Esophagus squamous epithelium (tissue), 5 donors: ENCODE results near the gene FAM107B. TPM values are rescaled to one million over a fixed set of nuclear protein-coding genes. Genes with fewer than 3 reads are reported as not detected.

Source experiments
- DNase-seq: peaks from one replicate; lab custom pipeline; 2025; lab: John Stamatoyannopoulos, UW
- H3K27ac ChIP-seq, 4 donors: fragments of 200-600 bp; sonication (generic); one replicate each; pipeline ENCODE4 v1.5.1; 2016 to 2019; ENCODE audit warnings: mild to moderate bottlenecking in 1 of 4
- H3K27me3 ChIP-seq, 4 donors: fragments of 200-600 bp; sonication (generic); 1 replicate in 3 of 4; 2 replicates in 1 of 4; pipeline versions ENCODE4 v1.5.1 to v1.6.0; 2017 to 2021; ENCODE audit warnings: antibody characterized with exemption in 1 of 4
- H3K36me3 ChIP-seq, 3 donors: fragments of 200-600 bp; sonication (generic); one replicate each; pipeline ENCODE4 v1.5.1; 2016 to 2019
- H3K4me1 ChIP-seq, 3 donors: fragments of 200-600 bp; sonication (generic); one replicate each; pipeline ENCODE4 v1.5.1; 2017 to 2019
- H3K4me3 ChIP-seq, 4 donors: fragments of 200-600 bp; sonication (generic); 1 replicate in 3 of 4; 2 replicates in 1 of 4; pipeline ENCODE4 v1.5.1; 2016 to 2019; ENCODE audit warnings: mild to moderate bottlenecking in 2 of 4, moderate library complexity in 1 of 4
- H3K9me3 ChIP-seq, 3 donors: fragments of 200-600 bp; sonication (generic); one replicate each; pipeline ENCODE4 v1.5.1; 2016 to 2019
- POLR2A ChIP-seq, 4 donors: fragments of 450-650 bp; IDR thresholded peaks; one replicate each; pipeline ENCODE4 v1.6.1; 2017; ENCODE audit warnings: antibody characterized with exemption in 4 of 4, mild to moderate bottlenecking in 4 of 4, moderate library complexity in 3 of 4
- WGBS, 2 donors: methylation state at CpG; one replicate each; pipeline ENCODE4 v1.1.5; 2018; 5-methylcytosine and 5-hydroxymethylcytosine counted together
- intact Hi-C: fragments of 100-400 bp; cut with DNase I; formaldehyde crosslinking; loops from one replicate; pipeline ENCODE4 v1.15.0; 2022
- total RNA-seq, 4 donors: library from RNA; depleted of rRNA; stranded (reverse); fragments of >200 nt; gene quantifications; one replicate each; pipeline ENCODE4 v1.1.0, GENCODE V29; 2016
- TF ChIP-seq, protein P1 (sequence below), 6 experiments: fragments of 450-650 bp in 4 of 6; fragments of 200-600 bp in 2 of 6; sonication (generic) in 2 of 6; IDR thresholded peaks; one replicate each; pipeline ENCODE4 v1.5.1; 2016 to 2019; ENCODE audit warnings: antibody characterized with exemption in 6 of 6, mild to moderate bottlenecking in 4 of 6, moderate library complexity in 4 of 6
- donor health status: DM: yes; HTN: yes; CAD: no.

The FAM107B gene
- total RNA-seq, 4 donors from 2014 or later = 6.7 to 17.0 (median 12.9) TPM

DNA sequence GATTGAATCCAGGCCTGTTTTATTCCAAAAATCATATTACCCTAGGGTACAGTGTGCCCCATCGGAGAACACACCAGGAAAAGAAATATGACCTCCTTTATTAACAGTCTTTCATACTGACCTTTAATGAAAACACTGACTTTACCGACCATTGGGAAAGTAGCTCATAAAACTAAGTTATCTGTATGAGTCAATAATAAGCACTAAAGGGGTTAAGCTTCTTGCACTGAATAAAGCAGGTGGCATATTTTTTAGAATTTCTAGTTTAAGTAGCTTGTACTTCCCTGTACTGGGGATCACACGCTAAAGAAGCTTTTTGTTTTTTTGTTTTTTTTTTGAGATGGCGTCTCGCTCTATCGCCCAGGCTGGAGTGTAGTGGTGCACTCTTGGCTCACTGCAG lies 199.8 kb downstream of the FAM107B start:
- DNase-seq = no peak
- no peaks in the 10 kb centered on the region for H3K27me3 ChIP-seq
- H3K27ac ChIP-seq = no peak overlapping the region
- H3K4me3 ChIP-seq = no peak overlapping the region
- WGBS, 2 donors = 78 to 93% methylated on average over 6 of the region's 6 CpGs
- no peaks in the 10 kb centered on the region for H3K36me3 ChIP-seq
- H3K4me1 ChIP-seq = peaks cover 15 to 64% (median 21%) of the 10 kb centered on the region in 3 donors
- H3K9me3 ChIP-seq = no peaks in the 10 kb centered on the region
- no peak for TF ChIP-seq POLR2A (IDR thresholded peaks at IDR 0.05)
- TF ChIP-seq, protein P1, sequence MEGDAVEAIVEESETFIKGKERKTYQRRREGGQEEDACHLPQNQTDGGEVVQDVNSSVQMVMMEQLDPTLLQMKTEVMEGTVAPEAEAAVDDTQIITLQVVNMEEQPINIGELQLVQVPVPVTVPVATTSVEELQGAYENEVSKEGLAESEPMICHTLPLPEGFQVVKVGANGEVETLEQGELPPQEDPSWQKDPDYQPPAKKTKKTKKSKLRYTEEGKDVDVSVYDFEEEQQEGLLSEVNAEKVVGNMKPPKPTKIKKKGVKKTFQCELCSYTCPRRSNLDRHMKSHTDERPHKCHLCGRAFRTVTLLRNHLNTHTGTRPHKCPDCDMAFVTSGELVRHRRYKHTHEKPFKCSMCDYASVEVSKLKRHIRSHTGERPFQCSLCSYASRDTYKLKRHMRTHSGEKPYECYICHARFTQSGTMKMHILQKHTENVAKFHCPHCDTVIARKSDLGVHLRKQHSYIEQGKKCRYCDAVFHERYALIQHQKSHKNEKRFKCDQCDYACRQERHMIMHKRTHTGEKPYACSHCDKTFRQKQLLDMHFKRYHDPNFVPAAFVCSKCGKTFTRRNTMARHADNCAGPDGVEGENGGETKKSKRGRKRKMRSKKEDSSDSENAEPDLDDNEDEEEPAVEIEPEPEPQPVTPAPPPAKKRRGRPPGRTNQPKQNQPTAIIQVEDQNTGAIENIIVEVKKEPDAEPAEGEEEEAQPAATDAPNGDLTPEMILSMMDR (IDR thresholded peaks at IDR 0.05) = no peak
- intact Hi-C loops = no loop called here

DNA sequence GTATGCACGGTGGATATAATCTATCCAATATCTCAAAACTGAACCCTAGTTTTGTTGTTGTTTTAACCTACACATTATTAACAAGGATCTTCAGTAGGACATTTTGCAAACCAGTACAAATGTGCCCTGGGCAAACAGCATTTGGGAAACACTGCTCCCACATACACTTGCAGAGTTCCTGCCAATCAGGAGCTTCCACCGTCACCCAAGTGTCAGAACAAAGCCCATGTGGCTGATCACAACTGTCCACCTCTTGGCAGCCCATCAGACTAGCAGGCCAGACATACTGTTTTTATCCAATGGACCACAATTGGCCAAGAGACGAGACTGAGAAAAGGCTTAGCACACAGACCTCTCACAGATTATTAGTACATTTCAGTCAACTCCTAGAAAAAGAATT lies 200.4 kb downstream of the FAM107B start:
- Histone ChIP-seq H3K27ac (no peak overlapping the region), H3K4me1 (peaks cover 15 to 68% (median 16%) of the 10 kb centered on the region in 3 donors), H3K9me3 (no peaks in the 10 kb centered on the region), H3K36me3 (no peaks in the 10 kb centered on the region), H3K27me3 (no peaks in the 10 kb centered on the region), H3K4me3 (no peak overlapping the region)
- DNase-seq = no peak
- WGBS, 2 donors = 75 to 85% methylated on average over 3 of the region's 3 CpGs
- TF ChIP-seq, protein P1 (IDR thresholded peaks at IDR 0.05) = no peak
- no peak for TF ChIP-seq POLR2A (IDR thresholded peaks at IDR 0.05)
- intact Hi-C loops = no loop called here

DNA sequence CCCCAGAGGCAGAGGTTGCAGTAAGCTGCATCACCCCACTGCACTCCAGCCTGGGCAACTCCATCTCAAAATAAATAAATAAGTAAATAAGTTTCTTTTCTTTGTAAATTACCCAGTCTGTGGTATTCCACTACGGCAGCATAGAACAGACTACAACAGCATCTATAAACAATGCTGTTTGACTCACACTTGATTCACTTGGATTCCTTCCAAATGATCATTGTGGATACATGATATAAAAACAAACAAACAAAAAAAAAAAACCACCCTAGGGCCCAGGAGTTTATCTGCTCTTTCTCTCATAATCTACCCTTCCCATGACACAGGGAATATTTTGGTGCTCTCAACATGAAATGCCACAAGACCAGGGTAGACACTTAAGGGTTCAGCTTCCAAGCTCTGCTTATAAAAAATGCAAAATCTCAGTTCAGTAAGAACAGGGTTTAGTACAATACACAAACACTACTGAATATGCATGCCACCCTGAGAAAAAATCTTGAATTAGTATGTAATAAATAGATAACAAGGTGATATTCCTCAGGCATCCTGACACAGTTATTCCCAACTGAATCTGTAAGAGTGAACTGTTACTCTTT lies 200.9 kb downstream of the FAM107B start:
- no peaks in the 10 kb centered on the region for H3K9me3 ChIP-seq
- DNase-seq = no peak
- WGBS, 2 donors = 14 to 26% methylated on average over 1 of the region's 1 CpG
- H3K36me3 ChIP-seq = no peaks in the 10 kb centered on the region
- no peak overlapping the region for H3K27ac ChIP-seq
- intact Hi-C loops = no loop called here
- H3K4me1 ChIP-seq = peaks cover 14 to 66% (median 15%) of the 10 kb centered on the region in 3 donors
- H3K4me3 ChIP-seq = no peak overlapping the region
- TF ChIP-seq POLR2A (IDR thresholded peaks at IDR 0.05) = no peak
- TF ChIP-seq, protein P1 (IDR thresholded peaks at IDR 0.05) = no peak
- no peaks in the 10 kb centered on the region for H3K27me3 ChIP-seq

DNA sequence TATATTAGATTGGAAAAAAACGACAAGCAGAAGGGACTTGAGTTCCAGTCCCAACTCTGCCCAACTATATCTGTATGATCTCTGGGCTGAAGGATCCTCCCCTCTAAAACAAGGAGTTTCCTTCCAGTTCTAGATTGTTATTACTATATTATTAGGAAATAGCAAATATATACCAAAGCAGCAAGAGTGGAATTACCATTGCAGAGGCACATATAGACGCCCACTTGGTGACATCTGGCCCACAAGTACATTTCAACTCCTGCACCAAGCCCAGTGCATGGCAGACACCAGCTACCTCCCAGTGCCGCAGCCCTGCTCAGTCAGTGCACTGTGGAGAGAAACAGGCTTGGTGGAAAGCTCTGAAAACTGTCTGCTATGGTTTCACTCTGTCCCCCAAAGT lies 201.9 kb downstream of the FAM107B start:
- TF ChIP-seq, protein P1 (IDR thresholded peaks at IDR 0.05) = no peak
- no peak for TF ChIP-seq POLR2A (IDR thresholded peaks at IDR 0.05)
- Histone ChIP-seq H3K36me3 (peaks cover 0 to 4% (median 0%) of the 10 kb centered on the region in 3 donors), H3K27ac (no peak overlapping the region), H3K4me3 (no peak overlapping the region), H3K4me1 (peaks cover 6 to 57% (median 14%) of the 10 kb centered on the region in 3 donors), H3K9me3 (no peaks in the 10 kb centered on the region), H3K27me3 (no peaks in the 10 kb centered on the region)
- intact Hi-C loops = no loop called here
- no peak for DNase-seq
- 60 to 93% methylated on average over 2 to 3 of the region's 3 CpGs for WGBS, 2 donors

DNA sequence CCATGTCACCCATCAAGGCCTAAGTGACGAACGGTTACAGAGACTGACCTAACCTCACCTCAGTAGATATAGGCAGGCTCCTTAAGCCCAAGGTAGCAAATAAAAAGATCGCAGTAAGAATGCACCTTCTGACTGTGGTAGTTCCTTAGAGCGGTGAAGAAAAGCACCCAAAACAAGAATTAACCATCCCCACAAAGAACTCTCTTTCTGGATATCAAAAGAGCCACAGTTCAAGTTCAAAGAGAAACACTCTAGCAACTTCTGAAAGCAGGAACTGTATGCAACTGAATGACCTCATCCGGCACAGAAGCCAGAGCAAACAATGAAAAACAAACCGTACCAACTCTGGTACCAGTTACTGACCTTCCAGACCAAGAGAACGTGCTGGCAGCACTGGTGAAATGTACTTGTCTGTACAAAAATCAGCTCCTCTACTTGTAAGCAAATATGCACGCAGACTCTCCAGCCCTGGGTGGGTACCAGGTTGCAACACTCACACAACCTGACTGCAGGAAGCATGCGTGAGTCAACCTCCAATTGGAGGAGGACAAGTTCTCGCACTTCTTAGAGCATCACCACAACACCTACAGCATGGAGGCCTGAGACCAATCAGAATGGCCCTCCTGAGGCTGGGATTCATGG lies 202.7 kb downstream of the FAM107B start:
- H3K27me3 ChIP-seq = no peaks in the 10 kb centered on the region
- H3K9me3 ChIP-seq = no peaks in the 10 kb centered on the region
- peaks cover 0 to 8% (median 0%) of the 10 kb centered on the region in 3 donors for H3K36me3 ChIP-seq
- intact Hi-C loops = no loop called here
- DNase-seq = no peak
- peak overlapping the region in 3 of 4 donors; percentile 40 to 78 (median 77) for H3K27ac ChIP-seq
- TF ChIP-seq POLR2A (IDR thresholded peaks at IDR 0.05) = peak in 1 of 4 donors; percentile 12
- TF ChIP-seq, protein P1 (IDR thresholded peaks at IDR 0.05) = no peak
- peak overlapping the region in 1 of 4 donors; percentile 9 for H3K4me3 ChIP-seq
- H3K4me1 ChIP-seq = peaks cover 6 to 53% (median 14%) of the 10 kb centered on the region in 3 donors
- 51 to 55% methylated on average over 8 to 10 of the region's 10 CpGs for WGBS, 2 donors
